HS-5 (cell line): Measurements from ENCODE around the gene MINAR2.

Source experiments
- DNase-seq: peaks from one replicate; pipeline ENCODE4 v3.0.0-alpha.2; 2012; ENCODE audit warnings: low read depth

The MINAR2 gene, protein sequence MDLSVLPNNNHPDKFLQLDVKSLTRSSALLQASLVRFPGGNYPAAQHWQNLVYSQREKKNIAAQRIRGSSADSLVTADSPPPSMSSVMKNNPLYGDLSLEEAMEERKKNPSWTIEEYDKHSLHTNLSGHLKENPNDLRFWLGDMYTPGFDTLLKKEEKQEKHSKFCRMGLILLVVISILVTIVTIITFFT

DNA sequence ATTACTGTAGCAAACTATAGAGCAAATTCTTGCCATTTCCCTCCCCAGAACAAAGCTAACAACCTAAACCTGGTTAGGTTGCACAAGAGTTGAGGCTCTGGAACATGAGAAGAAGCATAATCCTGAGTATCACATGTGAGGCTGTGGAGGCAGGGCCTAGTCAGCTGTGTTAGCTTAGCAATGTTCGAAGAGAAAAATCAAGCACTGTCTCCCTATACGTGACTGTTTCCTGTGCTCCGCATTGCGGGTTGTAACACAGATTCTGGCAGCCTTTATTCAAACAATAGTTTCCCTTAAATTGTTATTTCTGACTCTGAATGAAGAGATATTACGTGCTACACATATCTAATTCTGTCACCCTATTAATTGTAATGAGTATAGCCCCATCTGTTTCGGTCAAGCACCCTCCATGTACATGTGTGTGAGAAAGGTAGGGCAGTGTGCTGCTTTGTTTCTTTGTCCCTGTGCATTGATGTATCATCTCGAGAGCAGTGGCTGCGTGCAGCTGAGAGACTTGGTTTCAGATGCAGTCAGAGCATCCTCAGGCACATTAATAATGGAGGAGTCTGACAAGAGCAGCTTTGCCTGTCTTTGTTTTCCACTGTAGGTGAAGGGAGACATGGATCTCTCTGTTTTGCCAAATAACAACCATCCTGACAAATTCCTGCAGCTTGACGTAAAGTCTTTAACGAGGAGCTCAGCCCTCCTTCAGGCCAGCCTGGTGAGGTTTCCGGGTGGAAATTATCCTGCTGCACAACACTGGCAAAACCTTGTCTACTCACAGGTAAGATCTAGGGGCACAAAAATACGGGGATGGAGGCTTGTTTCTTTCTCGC lies at the start of gene MINAR2:
Gene MINAR2, plus strand, starts transcription at position 523 of the 836 bp plus-strand sequence. Its CDS starts 97 bp downstream, at position 620.
- DNase-seq, result no peak

DNA sequence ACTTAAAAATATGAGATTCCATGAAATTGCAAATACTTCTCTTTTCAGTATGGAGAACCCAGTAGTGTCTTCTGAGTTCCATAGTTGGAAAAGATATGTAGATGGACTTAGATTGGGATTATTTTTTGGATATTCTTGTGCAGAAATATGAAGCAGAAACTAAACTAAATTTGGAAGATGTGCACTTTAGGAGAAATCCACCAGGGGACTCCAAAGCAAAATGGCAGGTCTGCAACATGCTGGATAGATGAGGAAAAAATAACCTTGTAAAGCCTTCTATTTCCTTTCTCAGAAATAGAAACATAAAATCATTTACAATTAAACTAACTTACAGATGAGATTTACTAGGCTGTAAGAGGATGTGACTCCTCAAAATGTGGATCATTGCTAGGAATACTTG lies 49.2 kb upstream of the MINAR2 start:
- no peak for DNase-seq

DNA sequence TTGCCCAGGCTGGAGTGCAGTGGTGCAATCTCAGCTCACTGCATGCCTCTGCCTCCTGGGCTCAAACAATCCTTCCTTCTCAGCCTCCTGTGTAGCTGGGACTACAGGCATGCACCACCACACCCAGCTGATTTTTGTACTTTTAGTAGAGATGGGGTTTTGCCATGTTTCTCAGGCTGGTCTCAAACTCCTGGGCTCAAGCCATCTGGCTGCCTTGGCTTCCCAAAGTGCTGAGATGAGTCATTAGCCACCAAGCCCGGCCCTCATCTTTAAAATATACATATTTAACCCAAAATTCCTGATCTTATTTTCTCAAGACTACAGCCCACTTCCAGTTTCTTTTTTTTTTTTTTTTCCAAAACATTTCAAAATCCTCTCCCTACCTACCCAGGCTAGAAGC lies 31.7 kb upstream of the MINAR2 start:
- DNase-seq, result no peak

DNA sequence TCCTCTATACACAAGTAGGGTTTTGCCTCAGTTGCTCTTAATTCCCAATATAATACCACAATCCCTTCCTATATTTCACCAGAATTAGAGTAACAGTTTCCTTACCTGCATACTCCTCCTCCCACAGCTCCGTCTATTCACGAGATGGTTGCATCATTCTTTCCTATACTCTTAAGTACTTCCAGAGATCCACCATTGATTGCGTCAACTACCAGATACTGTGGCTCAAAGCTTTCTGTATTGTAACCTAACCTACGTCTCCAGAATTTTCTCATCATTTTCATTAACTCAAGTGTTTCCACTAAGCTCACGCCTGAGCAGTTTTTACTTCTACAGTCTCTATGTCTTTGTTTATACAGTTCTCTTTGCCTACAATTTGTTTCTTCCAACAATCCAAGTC lies 31.2 kb upstream of the MINAR2 start:
- DNase-seq, result no peak

DNA sequence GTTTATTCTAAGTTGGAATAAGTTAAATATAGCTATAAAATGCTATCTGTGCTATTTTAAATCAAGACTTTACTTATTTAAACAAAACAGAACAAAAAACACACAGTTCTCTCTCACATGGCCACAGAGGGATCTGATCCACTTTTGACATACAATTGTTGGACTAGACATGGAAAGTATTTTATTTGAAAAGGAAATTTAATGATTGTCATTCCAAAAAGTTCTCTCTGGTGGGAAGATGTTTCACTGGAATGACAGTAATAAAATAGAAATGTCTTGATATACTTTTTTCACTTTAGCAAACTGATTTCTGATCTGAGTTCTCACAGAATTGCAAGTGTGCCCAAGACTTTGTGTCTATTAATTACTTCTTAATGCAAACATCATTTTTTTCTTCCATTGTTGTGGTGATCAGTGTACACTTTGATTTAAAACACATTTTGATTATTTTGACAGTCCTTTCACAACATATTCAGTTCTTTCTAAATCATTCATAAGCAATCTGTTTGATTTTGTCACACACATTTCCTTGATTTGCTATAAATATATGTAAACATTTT lies 30.1 kb upstream of the MINAR2 start:
- DNase-seq, result no peak

DNA sequence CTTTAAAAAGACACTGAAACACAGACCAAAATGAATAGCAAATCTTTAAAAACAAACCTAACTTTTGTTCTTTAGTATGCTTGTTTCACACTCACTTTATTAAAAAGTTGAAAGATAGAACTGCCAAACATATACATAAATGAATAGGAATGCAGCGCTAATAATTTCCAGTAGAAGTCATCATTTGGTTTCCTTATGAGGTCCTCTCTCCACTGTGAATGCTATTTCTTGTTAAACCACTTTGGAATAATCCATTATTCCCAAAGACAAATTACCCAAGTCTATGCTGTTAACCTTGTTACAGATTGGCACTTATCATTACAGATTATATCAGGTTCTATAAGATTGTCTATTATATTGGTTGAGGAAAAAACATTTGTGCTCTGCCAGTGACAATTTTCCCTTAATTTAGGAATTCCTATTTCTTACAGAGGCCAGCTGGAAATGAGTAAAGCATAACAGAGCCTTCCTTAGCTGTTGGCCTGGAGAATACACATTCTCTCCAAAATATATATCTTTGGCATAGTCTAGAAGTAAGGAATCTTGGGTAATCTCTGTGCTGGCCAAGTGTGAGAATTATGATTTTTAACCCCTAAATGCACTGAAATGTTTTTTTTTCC lies 29.3 kb upstream of the MINAR2 start:
- no peak for DNase-seq

DNA sequence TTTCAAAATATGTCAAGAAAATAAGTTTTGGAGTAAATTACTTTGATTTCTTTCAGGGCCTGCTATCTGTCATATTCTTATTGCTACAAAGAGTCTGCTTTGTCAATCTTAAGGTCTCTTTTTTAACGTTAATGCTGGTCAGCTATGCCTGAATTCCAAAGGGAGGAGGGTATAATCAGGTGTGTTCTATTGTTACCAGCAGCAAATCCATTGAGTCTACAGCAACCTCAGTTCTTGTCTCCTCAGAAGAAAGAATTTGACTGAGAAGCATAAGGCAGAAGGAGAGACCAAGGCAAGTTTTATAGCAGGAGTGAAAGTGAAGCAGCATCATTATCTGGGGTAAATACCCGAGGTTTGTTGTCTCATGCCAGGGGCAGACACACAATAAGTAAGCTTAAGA lies 23.7 kb upstream of the MINAR2 start:
- no peak for DNase-seq

DNA sequence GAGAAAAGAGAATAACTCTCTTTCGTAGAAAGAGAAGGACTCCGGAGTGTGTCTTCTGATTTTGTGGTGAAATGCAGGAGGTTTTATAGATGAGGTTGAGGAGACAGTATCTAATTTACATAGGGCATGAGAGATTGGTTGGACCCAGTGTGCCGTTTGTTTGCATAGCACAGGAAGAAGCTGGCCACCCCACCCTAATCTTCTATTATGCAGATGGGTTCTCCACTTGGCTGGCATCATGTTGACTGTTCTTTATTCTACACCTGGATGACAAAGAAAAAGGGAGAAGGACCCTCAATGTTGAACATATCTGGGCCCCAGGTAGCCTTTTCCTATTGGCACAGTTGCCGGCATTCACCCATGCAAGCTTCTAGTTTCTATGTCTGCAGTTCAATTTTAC lies 23.2 kb upstream of the MINAR2 start:
- DNase-seq, result no peak

DNA sequence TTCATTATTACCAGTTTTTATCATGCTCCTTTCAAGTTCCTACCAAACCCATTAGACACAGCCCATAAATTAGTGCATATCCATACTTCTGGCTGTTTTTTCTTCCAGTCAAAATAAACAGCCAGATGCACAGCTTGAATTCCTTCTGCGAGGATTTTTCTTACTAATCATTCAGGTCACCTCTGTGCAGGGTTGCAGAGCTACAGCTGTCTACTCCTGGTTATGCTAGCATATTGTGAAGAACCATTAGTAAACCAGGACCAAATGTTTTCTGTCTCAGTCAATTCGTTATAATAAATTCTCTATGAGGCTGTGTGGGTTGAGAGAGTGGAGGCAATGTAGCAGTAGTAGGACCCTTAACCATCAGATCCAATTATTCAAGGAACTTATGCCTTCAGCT lies 8.1 kb upstream of the MINAR2 start:
- no peak for DNase-seq

DNA sequence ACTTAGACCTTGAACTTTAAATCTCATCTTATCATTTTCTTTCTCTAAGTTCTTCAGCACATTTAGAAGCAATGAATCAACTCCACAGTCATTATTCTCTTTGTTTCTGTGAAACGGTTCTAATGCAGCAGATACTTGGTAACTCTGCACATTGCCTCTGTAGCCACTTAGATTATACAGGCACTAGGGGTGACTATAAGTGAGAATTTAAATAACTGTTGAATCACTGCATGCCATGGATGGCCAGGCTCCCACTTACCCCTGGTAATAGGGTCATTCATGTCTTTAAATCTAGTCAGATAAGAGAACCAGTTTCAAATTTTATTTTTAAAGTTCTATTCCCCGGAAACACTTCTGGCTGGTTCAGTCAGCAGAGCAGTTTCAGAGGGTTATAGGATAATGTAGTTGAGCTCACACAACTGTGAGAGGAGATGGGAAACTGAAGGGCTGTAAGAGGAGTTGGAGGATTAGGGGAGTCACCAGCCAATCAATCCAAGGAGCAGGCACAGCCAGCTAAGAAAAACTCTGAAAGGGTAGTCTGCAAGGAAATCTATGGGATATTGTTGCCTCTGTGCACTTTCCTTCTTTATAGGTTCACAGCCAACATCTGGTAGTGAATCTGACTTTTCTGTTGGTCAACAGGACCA lies 4.2 kb upstream of the MINAR2 start:
- DNase-seq, result no peak

DNA sequence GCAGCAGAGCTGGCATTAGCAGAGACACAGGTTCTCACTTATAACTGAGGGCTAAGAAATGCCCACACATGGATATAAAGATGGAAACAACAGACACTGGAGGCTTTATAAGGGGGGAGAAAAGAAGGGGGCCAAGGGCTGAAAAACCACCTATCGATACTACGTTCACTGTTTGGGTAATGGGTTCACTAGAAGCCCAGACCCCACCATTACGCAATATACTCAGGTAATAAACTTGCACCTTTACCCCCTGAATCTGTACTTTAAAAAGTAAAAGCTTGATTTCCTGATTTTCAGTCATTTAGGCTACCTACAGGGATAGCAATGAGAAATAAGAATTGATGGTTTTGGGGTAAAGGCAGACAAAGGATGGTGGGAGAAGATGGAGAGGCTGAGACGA lies 1.9 kb upstream of the MINAR2 start:
- DNase-seq, result no peak

DNA sequence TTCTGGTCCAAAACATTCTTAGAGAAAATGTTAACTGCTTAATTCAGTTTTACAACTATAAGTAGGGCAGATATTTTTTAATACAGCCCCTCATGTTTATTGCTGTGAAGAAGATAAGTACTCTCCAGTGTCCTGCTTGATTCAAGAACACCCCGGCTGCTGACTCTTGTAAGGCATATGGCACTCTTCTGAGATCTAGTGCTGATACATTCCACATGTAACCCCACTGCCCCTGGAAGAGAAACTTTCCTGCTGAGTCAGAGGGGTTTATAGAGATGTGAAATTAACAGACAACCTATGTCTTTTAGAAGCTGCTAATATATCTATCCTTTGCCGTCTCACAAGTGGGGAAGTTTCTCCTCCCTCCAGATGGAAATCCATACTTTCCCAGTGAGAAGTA lies 1.0 kb upstream of the MINAR2 start:
- DNase-seq, result no peak

DNA sequence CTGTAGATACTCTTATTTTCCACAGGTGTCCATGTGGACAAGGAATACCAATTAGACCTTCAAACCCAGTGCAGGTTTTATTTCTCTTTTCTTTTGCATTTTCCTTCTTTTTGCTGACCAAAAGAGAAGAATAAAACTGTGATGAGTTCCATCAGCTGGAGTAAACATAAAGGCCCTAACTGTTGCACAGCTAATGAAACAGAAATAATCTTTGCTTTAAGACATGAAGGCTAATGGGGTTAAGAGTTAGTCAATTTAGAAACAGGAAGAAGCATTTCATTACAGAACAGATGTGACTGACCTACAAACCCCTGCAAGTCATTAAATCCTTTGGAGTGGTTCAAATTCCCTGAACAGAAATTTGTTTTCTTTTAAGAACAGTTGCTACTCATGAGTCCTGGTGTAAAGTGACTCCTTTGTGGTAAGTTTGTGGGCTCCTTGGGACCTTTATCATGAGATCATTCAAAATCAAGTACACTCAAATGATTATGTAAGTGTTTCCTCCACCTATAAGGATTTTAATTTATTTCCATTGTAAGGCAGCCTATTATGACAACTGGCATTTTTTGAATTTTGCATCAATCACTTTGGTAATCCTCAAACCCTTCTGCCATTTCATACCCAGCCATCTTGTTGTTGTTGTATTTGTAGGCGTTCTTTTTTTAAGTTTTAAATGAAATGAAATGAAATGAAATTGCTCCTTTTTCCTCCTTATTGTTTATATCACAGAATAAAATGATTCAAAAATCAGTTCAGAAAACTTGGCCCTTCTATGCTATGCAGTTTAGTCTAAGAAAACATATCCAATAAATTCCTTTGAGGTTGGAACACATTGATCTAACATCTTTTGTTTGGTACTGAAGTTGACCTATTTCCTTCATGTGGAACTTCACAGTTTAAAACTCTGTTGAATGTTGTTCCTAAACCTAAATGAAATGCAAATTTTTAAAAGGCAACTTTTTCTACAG lies 1.3 kb downstream of the MINAR2 start:
- DNase-seq, result no peak

DNA sequence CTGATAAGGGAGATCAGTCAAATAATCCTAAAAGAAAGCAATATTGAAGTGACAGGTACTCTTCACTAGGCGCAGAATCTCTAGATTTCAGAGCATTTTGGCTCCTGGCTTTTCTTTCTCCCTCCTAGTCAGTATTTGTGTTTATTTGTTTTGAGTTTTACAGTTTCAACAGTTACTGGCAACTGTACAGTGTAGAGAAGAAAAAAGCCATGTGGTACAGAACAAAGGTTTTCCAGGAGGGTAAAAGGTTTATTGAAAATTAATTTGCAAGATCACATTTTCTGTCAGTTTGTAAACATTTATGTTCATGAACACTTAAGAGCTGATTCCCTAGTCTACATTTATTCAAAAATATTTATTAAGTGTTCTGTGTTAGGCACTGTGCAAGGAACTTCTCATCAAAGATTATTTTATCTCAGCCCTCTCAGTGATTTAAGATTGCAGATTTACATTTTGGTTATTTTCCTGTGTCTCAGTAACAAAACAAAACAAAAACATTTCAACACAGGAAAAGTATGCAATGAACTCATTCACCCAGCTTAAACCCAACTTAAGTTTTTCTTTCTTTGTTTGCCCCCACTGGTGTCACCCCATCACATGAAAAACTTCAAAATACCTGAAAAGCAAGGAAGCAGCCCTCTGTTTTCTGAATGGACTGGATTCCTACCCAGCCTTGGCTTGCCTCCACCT lies 12.9 kb downstream of the MINAR2 start:
- no peak for DNase-seq

DNA sequence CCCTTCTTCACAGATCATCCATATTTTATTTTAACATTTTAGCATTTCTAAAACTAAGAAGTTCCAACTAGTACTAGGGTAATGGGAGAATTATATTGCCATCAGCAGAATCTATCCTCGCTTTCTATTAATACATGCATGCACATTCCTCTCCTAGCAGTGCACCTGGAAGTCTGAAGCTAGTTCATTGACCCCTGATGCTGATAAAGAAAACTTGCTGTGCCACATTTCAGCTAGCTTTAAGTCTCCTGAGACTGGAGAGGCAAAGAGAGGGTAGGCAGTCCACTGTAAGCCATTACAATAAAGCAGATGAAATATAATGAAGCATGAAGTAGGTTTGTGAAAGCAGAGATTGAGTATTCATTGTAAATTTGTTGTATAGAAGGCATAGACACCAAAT lies 15.8 kb downstream of the MINAR2 start:
- no peak for DNase-seq

DNA sequence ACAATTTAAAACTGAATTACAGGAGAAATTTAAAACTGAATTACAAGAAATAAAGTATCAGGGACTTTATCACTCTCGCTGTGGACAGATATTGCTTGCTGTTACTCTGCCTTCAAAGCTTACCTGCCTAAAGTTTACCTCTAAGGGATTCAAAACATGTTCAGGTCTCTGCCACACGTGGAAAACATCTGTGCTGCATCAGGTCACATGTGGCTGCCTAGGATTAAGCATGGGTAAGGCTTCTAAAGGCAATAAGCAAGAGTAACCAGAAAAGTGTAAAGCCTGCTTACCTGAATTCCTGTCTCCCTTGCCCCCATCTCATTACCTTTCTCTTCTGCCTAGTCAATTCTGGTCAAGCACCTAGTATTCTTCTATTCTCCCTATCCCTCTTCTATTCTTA lies 18.9 kb downstream of the MINAR2 start:
- DNase-seq, result no peak

DNA sequence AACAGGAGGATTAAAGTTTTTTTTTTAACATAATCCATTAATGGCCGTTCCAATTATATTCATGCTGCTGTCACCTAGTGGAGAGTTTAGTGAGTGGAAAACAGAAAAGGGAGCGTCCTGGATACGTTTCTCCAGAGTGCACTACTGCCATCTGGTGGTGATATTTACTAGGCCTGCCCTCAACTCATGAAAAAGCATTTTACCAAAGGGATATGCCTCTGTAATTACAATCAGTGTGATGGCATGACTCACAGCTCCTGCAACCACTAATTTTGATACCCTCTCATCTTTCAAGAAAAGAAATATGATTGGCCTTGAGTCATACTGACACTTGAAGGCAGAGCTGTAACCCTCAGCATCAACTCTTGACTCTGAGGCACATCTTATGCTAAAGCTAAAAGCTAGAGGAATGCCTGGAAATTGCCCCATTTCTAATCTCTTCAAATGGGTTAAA lies 20.1 kb downstream of the MINAR2 start:
- DNase-seq, result peak; percentile 96

DNA sequence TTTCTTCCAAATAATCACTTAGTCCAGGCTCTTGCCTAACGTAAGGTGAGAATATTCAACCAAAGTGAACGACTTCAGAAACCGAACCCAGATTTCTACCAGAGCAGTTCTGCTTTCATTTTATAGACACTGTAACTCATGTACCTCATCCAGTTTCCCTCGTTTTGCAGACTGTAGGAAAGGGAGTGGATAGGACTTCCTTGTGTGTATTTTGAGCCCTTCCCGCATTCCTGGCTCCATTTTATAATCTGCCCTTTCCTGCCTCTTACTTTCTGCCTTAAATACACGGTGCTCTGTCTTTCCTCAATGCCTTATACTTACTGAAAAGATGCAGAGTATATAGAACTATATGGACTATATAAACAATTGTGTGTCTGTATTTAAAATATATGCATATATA lies 20.8 kb downstream of the MINAR2 start:
- no peak for DNase-seq

DNA sequence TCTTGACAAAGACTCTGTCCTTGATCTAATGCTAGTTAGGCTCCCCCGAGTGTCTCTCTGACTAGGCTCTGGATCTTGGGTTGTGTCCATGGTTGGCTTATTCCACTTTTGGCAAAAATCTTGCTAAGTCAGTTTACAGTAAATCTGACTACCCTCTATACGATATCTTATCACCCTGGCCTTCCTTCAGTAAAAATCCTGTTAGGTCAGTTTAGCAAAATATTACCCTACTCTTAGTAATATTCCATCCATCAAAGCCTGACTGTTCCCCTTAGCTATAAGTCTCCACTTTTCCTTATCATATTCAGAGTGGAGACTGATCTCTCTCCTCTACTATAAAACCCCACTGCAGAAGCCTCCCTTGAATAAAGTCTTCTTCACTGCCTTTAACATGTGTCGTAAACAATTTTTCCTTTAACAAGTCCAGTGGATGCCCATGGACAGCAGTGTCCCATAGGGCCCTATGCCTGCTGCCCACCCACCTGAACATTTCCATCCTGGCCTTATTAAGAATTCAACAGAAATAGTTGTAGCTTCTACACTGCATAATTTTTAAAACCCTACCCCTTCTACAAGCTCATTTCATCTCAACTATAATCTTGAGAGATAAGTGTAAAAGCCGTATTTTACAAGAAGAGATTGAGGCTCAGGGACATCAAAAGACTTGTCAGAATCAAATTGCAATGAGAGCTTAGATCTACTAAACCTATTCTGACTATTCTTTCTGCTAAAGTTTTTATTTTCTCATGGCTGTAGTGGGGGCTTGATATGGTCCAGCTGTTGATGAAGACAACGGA lies 22.3 kb downstream of the MINAR2 start:
- DNase-seq, result no peak
